Choroid plexus epithelial cell (primary cell): Measurements from ENCODE around the gene CASP7.

Experiments
- DNase-seq: peaks from one replicate; pipeline ENCODE4 v3.0.0-alpha.2; 2010; ENCODE audit warnings: low read depth
- H3K4me3 ChIP-seq: 2 replicates; pipeline ENCODE4 v1.5.1; 2011; ENCODE audit warnings: low read depth, mild to moderate bottlenecking, control low read depth, low read length, moderate library complexity
- CTCF ChIP-seq: conservative IDR thresholded peaks from 2 replicates; pipeline ENCODE4 v1.5.1; 2011; ENCODE audit warnings: low read depth, mild to moderate bottlenecking, control low read depth, inconsistent platforms, low read length, moderate library complexity

Gene CASP7

GRCh38 chr10:113720386-113720785, 40.7 kb downstream of the CASP7 start:
- H3K4me3 ChIP-seq = no peak overlapping the region
- no peak for TF ChIP-seq CTCF
- DNase-seq = peak; percentile 48

GRCh38 chr10:113732160-113732881, 52.6 kb downstream of the CASP7 start:
- H3K4me3 ChIP-seq = no peak overlapping the region
- TF ChIP-seq CTCF = no peak
- no peak for DNase-seq

- no peak overlapping the region for H3K4me3 ChIP-seq
- no peak for TF ChIP-seq CTCF
- DNase-seq = no peak
These were observed 53.3 kb downstream of the CASP7 start for GRCh38 chr10:113732966-113733365.

- no peak for DNase-seq
- TF ChIP-seq CTCF = no peak
These were observed 53.9 kb downstream of the CASP7 start for GRCh38 chr10:113733635-113734034.

GRCh38 chr10:113735913-113736312, 56.2 kb downstream of the CASP7 start:
- TF ChIP-seq CTCF = no peak
- DNase-seq = peak; percentile 14

More at GRCh38 chr10:113733635-113734034, 53.9 kb downstream of the CASP7 start:
- no peak overlapping the region for H3K4me3 ChIP-seq

GRCh38 chr10:113736576-113736975, 56.9 kb downstream of the CASP7 start:
- DNase-seq = peak; percentile 42
- no peak for TF ChIP-seq CTCF
- H3K4me3 ChIP-seq = no peak overlapping the region

More at GRCh38 chr10:113735913-113736312, 56.2 kb downstream of the CASP7 start:
- no peak overlapping the region for H3K4me3 ChIP-seq

GRCh38 chr10:113739031-113739430, 59.3 kb downstream of the CASP7 start:
- H3K4me3 ChIP-seq = no peak overlapping the region
- no peak for TF ChIP-seq CTCF
- no peak for DNase-seq
